UCSD-AML1 (cell line): ENCODE results near the gene MOB1B.
"Not testable (repeated sequence)": the region's sequence is repeated elsewhere in the genome, so short reads cannot be mapped to it uniquely, and the experiment has no call there.

Experiments
- DNase-seq: peaks from one replicate; lab custom pipeline; 2025; ENCODE audit not compliant: unreplicated experiment; lab: John Stamatoyannopoulos, UW

The MOB1B gene

GRCh38 chr4:70901984-70902576 is at the start of gene MOB1B:
Gene MOB1B (plus strand): TSS chr4:70902369. CDS start chr4:70902537, 168 bp downstream.
- peak; percentile 89 for DNase-seq

GRCh38 chr4:70855464-70855863 is 46.7 kb upstream of the MOB1B start:
- DNase-seq = no peak

GRCh38 chr4:70858454-70858853 is 43.7 kb upstream of the MOB1B start:
- DNase-seq = no peak

DNA sequence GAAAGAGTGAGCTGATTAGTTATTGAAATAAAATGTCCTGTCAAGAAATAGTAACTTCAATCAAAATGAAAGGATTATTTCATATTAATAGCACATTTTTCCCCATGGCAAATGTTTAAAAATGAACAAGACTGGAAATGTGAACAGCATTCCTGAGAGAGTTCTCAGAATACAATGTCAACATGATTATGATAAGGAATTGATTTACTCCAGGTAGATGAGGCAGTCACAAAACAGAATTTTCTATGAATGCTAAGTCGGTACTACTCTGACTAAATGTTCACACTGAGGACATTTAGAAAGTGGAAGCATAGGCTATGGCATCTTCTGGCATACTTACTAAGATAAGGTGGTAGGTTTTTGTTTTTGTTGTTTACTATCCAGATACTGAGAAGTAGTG is 43.1 kb upstream of the MOB1B start:
- no peak for DNase-seq

DNA sequence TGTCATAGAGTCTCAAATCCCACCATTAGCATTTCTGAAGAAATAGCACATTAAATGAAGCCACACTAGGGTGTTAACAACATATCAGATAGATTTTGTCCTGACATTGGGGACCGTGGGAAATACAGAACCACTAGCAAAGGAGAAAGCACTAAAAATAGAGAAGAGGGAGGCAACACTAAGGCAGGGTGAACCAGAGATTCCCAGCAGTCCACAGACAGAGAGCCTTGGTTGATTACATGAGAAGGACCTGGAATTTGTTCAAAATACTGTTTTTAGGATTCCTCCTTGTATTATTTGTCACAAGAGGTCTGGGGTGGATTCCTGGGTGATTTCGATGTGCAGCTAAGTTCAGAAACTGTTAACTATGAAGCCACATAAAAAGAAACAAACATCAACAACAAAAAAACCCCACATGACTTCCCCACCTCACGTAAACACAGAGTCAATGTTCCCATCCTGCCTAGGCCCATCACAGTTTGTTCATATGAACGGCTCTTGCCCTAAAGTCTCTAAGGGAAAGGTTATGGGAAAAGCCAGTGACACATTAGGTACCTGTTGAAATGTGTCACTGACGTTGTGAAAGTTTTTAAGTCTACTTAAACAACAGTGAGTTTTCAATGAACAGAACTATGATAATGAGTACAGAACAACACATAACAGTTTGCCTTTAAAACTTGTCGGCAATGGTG is 38.9 kb upstream of the MOB1B start:
- no peak for DNase-seq

GRCh38 chr4:70868778-70869177 is 33.4 kb upstream of the MOB1B start:
- no peak for DNase-seq

DNA sequence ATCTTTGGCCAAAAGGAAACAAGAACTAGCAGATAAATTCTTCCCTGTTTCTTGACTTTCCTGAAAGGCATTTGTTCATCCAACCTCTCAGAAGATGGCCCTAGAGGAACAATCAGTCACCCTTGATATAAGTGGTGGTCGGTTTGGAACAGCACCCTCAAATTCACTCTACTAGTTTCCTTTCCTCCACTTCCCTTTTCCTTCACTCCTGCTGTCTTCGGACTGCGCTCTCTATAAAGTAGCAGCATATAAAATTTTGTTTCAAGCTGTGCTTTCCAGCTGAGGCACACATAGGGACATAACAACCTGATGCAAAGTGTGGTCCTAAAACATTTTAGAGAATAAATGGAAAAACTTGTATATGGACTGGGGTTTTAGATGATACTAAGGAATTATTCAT is 29.0 kb upstream of the MOB1B start:
- no peak for DNase-seq

DNA sequence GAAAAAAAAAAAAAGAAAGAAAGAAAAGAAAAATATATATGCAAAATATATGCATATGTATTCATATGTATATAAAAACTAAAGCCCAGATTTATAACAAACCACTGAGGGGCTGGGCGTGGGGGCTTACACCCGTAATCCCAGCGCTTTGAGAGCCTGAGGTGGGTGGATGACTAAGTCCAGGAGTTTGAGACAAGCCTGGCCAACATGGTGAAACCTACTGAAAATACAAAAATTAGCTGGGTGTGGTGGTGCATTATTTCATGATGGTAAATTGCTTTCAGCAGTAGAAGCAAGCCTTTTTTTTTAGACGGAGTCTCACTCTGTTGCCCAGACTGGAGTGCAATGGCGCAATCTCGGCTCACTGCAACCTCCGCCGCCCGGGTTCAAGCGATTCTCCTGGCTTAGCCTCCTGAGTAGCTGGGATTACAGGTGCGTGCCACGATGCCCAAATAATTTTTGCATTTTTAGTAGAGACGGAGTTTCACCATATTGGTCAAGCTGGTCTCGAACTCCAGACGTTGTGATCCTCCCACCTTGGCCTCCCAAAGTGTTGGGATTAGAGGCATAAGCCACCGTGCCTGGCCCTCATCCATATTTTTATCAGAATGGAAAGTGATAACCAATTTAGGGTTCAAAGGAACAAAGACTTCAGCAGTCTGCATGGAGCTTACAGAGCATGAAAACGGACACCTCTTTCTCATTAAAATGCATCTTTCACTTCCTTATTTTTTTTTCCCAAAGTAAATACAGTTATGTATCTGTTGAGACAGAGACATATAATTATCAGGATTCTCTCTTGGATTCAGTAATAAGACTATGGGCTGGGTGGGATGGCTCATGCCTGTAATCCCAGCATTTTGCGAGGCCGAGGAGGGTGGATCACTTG is 27.7 kb upstream of the MOB1B start:
- no peak for DNase-seq

DNA sequence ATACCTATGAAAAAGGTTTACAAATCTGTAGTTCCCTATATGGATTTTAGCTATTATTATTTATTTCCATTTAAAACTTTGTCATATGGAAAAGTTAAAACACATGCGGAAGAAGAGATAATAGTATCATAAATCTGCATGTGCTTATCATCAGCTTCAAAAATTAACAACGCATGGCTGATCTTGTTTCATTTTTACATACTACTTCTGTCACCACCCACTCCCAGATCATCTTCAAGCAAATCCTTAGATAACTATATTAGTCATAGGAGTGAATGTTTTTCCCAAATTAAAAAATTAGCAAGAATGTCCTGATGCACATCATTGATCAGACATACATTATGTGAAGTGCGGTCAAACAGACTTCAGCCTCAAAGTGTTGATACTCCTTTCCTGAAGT is 24.6 kb upstream of the MOB1B start:
- DNase-seq = no peak

DNA sequence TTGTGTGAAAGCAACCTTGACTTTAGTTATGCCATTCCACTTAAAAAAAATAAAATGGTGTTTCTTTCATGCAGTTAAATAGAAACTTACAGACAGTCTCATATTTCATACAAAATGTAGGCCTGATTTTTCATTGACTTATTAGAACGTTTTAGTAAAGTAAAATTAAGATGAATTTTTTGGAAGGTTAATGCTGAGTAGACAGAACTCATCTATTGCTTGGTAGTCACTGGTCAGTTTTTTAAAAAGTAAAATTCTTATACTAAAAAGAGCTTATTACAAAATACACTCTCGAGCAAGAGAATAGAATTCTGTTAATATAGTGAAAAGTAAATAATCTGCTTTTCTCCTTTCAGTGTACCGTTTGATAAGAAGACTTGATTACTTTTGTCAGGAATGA is 21.4 kb upstream of the MOB1B start:
- DNase-seq = no peak

GRCh38 chr4:70885174-70885573 is 17.0 kb upstream of the MOB1B start:
- no peak for DNase-seq

- DNase-seq = peak; percentile 11
These were observed 9.9 kb upstream of the MOB1B start for GRCh38 chr4:70892086-70892769.

GRCh38 chr4:70893790-70894189 is 8.4 kb upstream of the MOB1B start:
- DNase-seq = no peak

- DNase-seq = no peak
These were observed 6.8 kb upstream of the MOB1B start for GRCh38 chr4:70895405-70895804.

DNA sequence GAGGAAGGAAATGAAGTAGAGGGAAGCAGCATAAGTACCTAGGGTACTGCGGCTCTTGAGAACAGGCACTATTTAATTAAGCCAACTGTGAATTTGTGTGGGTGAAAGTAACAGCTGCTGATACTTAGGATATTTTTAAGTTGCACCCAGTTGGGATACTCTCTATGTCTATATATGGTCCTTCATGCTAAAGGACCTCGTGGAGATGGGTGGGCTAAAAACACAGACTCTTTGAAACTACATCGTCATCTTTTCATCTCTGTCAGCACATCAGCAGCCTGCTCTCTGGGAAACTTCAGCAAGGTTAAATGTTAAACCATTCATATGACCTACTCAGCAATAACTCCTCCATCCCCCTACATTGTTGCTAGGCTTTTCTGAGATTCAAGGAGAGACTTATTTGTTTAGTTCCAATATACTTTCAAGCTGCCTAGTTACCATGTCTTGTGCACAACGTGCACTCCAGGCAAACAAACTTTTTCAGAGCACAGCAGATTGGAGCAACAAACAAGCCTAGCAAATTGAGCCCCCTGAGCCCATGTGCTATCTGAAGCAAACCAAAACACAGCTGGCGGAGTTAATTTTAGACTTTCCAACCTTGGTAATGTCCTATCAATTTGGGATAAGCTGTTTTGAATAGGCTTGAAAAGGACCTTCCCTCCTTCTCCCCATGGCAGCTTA is 6.2 kb upstream of the MOB1B start:
- no peak for DNase-seq

DNA sequence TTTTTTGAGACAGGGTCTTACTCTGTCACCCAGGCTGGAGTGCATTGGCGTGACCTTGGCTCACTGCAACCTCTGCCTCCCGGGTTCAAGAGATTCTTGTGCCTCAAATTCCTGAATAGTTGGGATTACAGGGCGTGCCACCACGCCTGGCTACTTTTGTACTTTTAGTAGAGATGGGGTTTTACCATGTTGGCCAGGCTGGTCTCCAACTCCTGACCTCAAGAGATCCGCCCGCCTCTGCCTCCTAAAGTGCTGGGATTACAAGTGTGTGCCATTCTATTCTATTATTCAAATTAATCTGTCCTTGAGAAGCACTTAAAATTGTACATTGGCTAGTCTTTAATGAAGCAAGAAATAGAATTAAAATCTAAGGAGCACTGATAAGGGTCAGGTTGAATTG is 3.6 kb upstream of the MOB1B start:
- not testable (repeated sequence) for DNase-seq

DNA sequence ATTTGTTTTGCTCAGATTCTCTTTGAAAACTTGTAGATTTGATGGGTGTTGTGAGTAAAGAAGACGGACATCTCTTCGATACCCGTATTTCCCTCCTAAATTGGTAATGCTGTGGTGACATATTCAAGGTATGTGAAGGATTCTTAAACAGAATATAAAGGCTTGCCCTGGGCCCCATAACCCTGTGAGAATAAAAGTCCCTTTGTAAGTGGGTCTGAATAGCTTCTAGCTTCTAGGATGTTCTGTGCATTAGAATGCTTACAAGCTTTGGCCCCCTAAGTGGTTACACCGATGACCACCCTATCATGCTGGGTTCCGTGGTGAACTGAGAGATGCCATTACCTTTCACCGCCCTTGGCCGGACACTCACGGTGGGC is 574 bp upstream of the MOB1B start:
- no peak for DNase-seq

DNA sequence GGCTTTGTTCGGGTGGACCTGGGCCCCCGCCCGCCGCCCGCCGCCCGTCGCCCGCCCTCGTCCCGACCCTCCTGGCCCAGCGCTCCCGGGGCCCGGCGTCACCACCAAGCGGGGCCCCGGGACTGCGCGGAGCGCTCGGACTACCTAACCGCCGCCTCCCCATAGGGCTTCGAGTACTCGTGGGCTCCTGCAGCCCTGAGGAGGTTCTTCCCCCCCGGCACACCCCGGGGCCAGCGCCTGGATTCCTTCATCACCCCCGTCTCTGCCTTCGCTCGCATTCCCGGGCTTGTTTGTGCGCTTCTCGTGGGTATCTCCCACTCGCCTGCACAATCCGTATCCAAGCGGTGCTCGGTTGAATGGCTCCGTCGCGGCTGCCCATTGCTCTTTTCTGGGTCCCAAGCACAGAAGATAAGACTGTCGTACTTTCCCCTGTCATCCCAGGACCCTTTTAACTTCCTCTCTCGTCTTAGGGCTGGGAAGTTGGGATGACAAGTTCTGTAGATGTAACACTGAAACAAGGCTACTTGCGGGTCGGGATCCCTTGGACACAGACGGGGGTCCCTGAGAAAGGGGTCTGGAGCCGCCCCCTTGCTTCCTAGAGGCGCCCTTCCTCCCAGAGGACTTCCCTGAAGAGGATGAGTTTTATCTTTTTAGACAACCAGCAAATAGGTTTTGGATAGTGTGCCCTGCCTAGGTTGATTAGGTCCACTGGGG is 565 bp downstream of the MOB1B start:
- peak; percentile 64 for DNase-seq

GRCh38 chr4:70903291-70903603 is 1.1 kb downstream of the MOB1B start:
- DNase-seq = peak; percentile 54

DNA sequence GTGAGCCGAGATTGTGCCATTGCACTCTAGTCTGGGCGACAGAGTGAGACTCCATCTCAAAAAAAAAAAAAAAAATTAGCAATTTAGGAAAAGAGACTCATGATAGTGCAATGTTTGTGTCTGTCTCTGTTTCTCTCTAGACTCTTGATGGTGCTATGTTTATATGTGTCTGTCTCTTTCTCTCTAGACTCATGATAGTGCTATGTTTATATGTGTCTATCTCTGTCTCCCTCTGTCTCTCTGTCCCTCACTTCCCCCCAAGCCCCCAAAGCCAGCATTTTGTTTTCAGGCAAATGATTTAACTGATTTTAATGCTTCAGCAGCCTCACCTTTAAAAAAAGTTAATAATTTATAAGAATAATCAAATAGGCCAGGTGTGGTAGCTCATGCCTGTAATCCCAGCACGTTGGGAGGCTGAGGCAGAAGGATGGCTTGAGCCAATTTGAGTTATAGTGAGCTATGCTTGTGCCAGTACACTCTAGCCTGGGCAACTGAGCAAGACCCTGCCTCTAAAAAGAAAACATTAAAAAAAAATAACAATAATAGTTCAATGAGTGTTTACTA is 6.9 kb downstream of the MOB1B start:
- DNase-seq = no peak
